OCI-LY3 (cell line): Measurements from ENCODE around the gene IPO4.
A peak's percentile ranks its signal among the peaks of the same experiment; 100 is the strongest.

Experiments
- H2AFZ ChIP-seq: fragments of 200-600, 300-600 bp; shearing (Covaris generic); 2 replicates; pipeline ENCODE4 v1.6.0; 2014; ENCODE audit warnings: antibody characterized with exemption, low read depth, low read length
- H3K27ac ChIP-seq: fragments of 200-600, 300-600 bp; sonication (generic); 2 replicates; pipeline ENCODE4 v1.5.1; 2014; ENCODE audit warnings: mild to moderate bottlenecking, low read length, moderate library complexity, mixed read lengths
- H3K27me3 ChIP-seq: fragments of 200-600, 300-600 bp; sonication (generic); 2 replicates; pipeline ENCODE4 v1.6.1; 2014; ENCODE audit warnings: low read depth, low read length, mixed read lengths
- H3K36me3 ChIP-seq: fragments of 200-600, 300-600 bp; sonication (generic); replicated peaks from 2 replicates; pipeline ENCODE3; 2014; ENCODE audit warnings: low read depth, low read length, mixed read lengths
- H3K4me1 ChIP-seq: fragments of 300-600, 200-600 bp; sonication (generic); 2 replicates; pipeline ENCODE4 v1.6.1; 2014; ENCODE audit warnings: low read length, mixed read lengths
- H3K4me2 ChIP-seq: fragments of 200-600, 300-600 bp; sonication (generic); 2 replicates; pipeline ENCODE4 v1.6.1; 2014; ENCODE audit warnings: low read length, mixed read lengths
- H3K4me3 ChIP-seq: fragments of 300-600, 200-600 bp; sonication (generic); 2 replicates; pipeline ENCODE4 v1.5.1; 2014; ENCODE audit warnings: antibody characterized with exemption, mild to moderate bottlenecking, low read length, moderate library complexity
- H3K79me2 ChIP-seq: fragments of 300-600, 200-600 bp; shearing (Covaris generic); 2 replicates; pipeline ENCODE4 v1.6.1; 2014; ENCODE audit warnings: mild to moderate bottlenecking, low read length, mixed read lengths
- H3K9ac ChIP-seq: fragments of 300-600, 200-600 bp; shearing (Covaris generic); 2 replicates; pipeline ENCODE4 v1.6.0; 2014; ENCODE audit warnings: mild to moderate bottlenecking, low read length, moderate library complexity
- H3K9me3 ChIP-seq: fragments of 200-600, 300-600 bp; shearing (Covaris generic); 2 replicates; pipeline ENCODE4 v1.6.1; 2014; ENCODE audit warnings: low read length, mixed read lengths; ENCODE audit not compliant: insufficient read depth
- H4K20me1 ChIP-seq: fragments of 200-600, 300-600 bp; sonication (generic); 2 replicates; pipeline ENCODE4 v1.6.1; 2016; ENCODE audit warnings: low read length, mixed read lengths; ENCODE audit not compliant: insufficient read depth
- EZH2phosphoT487 ChIP-seq: fragments of 200-600 bp; shearing (Covaris generic); IDR thresholded peaks from 2 replicates; pipeline ENCODE4 v1.6.1; 2018; ENCODE audit warnings: antibody characterized with exemption, mixed run types, low read depth
- TF ChIP-seq, protein P1 (sequence below): fragments of 200-600, 300-600 bp; sonication (generic); IDR thresholded peaks from 2 replicates; pipeline ENCODE4 v1.5.1; 2014; ENCODE audit warnings: antibody characterized with exemption, low read length, low read depth

IPO4 gene

DNA sequence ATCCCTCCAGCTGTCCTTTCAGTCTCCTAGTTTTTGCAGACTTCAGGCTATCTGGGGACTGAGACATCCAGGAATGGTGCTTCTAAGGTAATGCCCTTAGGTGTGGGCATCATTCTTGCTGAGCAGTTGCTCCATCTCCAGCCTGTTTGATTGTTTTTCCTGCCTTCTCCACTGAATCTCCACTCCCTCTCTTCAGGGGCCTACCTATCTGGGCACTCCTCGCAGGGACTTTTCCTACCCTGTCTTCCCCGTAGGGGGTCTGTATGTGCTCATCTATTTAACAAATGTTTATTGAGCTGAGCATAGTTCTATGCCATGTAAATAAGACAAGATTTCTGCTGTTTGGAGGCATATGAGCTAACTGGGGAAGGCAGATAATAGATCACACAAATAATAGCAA is 55.6 kb downstream of the IPO4 start:
- Histone ChIP-seq H2AFZ (no peak overlapping the region), H3K27me3 (no peaks in the 10 kb centered on the region), H4K20me1 (no peaks in the 10 kb centered on the region), H3K9ac (no peak overlapping the region), H3K36me3 (peaks cover 10% of the 10 kb centered on the region), H3K4me3 (no peak overlapping the region), H3K9me3 (no peaks in the 10 kb centered on the region), H3K4me1 (peaks cover 28% of the 10 kb centered on the region), H3K27ac (no peak overlapping the region), H3K4me2 (no peak overlapping the region), H3K79me2 (peaks cover 20% of the 10 kb centered on the region)
- no peak for TF ChIP-seq EZH2phosphoT487
- TF ChIP-seq, protein P1, sequence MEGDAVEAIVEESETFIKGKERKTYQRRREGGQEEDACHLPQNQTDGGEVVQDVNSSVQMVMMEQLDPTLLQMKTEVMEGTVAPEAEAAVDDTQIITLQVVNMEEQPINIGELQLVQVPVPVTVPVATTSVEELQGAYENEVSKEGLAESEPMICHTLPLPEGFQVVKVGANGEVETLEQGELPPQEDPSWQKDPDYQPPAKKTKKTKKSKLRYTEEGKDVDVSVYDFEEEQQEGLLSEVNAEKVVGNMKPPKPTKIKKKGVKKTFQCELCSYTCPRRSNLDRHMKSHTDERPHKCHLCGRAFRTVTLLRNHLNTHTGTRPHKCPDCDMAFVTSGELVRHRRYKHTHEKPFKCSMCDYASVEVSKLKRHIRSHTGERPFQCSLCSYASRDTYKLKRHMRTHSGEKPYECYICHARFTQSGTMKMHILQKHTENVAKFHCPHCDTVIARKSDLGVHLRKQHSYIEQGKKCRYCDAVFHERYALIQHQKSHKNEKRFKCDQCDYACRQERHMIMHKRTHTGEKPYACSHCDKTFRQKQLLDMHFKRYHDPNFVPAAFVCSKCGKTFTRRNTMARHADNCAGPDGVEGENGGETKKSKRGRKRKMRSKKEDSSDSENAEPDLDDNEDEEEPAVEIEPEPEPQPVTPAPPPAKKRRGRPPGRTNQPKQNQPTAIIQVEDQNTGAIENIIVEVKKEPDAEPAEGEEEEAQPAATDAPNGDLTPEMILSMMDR: no peak

DNA sequence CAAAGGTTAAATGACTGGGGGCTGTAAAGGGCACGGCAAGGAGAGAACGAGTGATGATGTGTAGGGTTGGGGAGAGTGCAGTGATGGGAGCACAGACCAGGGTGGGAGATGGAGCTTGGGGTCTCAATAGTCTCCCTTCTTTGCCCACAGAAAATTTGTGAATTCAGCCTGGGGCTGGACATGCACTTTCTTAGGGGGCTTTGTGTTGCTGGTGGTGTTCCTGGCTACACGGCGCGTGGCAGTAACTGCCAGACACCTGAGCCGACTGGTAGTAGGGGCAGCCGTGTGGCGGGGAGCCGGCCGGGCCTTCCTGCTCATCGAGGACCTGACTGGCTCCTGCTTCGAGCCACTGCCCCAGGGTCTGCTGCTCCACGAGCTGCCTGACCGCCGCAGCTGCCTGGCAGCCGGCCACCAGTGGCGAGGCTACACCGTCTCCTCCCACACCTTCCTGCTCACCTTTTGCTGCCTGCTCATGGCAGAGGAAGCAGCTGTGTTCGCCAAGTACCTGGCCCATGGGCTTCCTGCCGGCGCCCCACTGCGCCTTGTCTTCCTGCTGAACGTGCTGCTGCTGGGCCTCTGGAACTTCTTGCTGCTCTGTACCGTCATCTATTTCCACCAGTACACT is 56.4 kb downstream of the IPO4 start:
- peaks cover 3% of the 10 kb centered on the region for H3K36me3 ChIP-seq
- no peaks in the 10 kb centered on the region for H4K20me1 ChIP-seq
- no peak overlapping the region for H3K9ac ChIP-seq
- no peaks in the 10 kb centered on the region for H3K9me3 ChIP-seq
- no peak overlapping the region for H2AFZ ChIP-seq
- H3K79me2 ChIP-seq: peaks cover 12% of the 10 kb centered on the region
- TF ChIP-seq, protein P1: no peak
- no peak for TF ChIP-seq EZH2phosphoT487
- H3K4me2 ChIP-seq: no peak overlapping the region
- no peaks in the 10 kb centered on the region for H3K27me3 ChIP-seq
- peaks cover 23% of the 10 kb centered on the region for H3K4me1 ChIP-seq
- no peak overlapping the region for H3K4me3 ChIP-seq
- H3K27ac ChIP-seq: no peak overlapping the region

DNA sequence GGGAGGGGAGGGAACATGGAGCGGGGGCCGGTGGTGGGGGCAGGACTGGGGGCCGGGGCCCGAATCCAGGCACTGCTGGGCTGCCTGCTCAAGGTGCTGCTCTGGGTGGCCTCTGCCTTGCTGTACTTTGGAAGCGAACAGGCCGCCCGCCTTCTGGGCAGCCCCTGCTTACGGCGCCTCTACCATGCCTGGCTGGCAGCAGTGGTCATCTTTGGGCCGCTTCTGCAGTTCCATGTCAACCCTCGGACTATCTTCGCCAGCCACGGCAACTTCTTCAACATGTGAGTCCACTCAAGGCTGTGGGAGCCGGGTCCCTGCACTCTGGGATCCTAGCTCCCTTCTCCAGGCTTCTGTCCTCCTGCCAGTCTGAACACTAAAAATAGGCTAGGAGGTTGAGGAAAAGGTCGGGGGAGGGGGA is 57.1 kb downstream of the IPO4 start:
- Histone ChIP-seq H4K20me1 (no peaks in the 10 kb centered on the region), H3K4me3 (no peak overlapping the region), H3K9me3 (no peaks in the 10 kb centered on the region), H3K4me2 (no peak overlapping the region), H3K9ac (no peak overlapping the region), H2AFZ (no peak overlapping the region), H3K27me3 (no peaks in the 10 kb centered on the region), H3K27ac (no peak overlapping the region), H3K79me2 (peaks cover 6% of the 10 kb centered on the region), H3K36me3 (peaks cover 1% of the 10 kb centered on the region), H3K4me1 (peaks cover 19% of the 10 kb centered on the region)
- no peak for TF ChIP-seq EZH2phosphoT487
- TF ChIP-seq, protein P1: no peak

DNA sequence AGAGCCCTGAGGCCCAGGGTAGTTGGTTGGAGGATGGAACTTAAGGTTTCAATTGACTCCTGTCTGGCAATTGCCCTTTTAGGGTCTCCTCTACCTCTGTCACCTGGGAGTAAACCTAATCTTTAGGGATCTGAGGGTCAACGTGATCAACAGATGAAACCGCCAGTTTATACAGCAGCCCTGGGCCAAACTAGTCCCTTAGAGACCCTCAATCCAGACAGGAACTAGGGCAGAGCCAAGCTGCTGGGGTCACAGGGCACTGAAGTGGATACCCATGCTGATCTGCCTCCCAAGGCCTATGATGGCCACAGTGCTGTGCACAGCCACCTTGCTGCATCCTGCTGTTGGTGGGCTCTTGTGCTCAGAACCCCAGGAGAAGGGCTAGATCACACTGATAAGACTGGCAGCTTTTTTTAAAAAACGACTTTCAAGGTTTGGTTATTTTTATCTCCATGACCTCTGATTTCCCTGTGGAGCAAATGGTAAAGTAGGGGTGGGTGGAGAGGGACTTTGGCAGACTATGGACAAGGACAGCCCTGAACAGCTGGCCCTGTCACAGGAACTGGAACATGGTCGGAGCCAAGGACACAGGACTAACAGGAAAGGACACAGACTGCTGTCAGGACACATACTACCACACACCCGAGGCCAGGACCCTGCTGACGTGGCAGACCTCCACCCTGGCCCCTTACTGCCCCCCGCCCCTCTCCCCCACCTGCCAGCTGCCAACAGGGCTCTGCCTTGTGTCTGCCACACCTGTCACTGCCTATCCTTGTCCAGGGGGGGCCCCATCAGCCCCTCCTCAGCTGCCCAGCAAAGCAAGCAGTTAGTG is 57.7 kb downstream of the IPO4 start:
- Histone ChIP-seq H3K27ac (peak overlapping the region; percentile 50), H2AFZ (0 out of 2 replicates have a peak overlapping the region, but pooled peaks have one; percentile 19), H3K9ac (peak overlapping the region; percentile 33; the same call in 1 of the 2 replicates), H3K4me1 (peaks cover 19% of the 10 kb centered on the region), H3K9me3 (no peaks in the 10 kb centered on the region), H3K36me3 (no peaks in the 10 kb centered on the region), H4K20me1 (no peaks in the 10 kb centered on the region), H3K27me3 (no peaks in the 10 kb centered on the region), H3K4me3 (no peak overlapping the region; the same call in 1 of the 2 replicates), H3K4me2 (peak overlapping the region; percentile 44), H3K79me2 (no peaks in the 10 kb centered on the region; the same call in 1 of the 2 replicates)
- TF ChIP-seq, protein P1: no peak
- TF ChIP-seq EZH2phosphoT487: no peak
